Neural cell (in vitro differentiated cells): ENCODE measurements around the gene TMEM135. TPM values are rescaled to one million over a fixed set of nuclear protein-coding genes. Genes with fewer than 3 reads are reported as not detected.

ENCODE experiments used
- H2AFZ ChIP-seq: fragments of 200-600, 300-800 bp; sonication (generic), shearing (Covaris generic); 2 replicates; pipeline ENCODE4 v1.6.0; 2014; ENCODE audit warnings: low read depth, mild to moderate bottlenecking, antibody characterized with exemption, low read length, moderate library complexity
- H3F3A ChIP-seq: fragments of 200-600 bp; shearing (Covaris generic); 2 replicates; pipeline ENCODE4 v1.6.1; 2016; ENCODE audit warnings: mild to moderate bottlenecking, moderate library complexity, mixed read lengths, antibody characterized with exemption, low read length; ENCODE audit not compliant: insufficient read depth, poor library complexity, severe bottlenecking
- H3K27ac ChIP-seq: fragments of 200-600, 300-800 bp; sonication (generic), shearing (Covaris generic); 2 replicates; pipeline ENCODE4 v1.5.1; 2014; ENCODE audit warnings: mild to moderate bottlenecking, low read length, moderate library complexity
- H3K27me3 ChIP-seq: fragments of 300-800, 200-600 bp; sonication (generic), shearing (Covaris generic); 2 replicates; pipeline ENCODE4 v1.6.0; 2014; ENCODE audit warnings: mild to moderate bottlenecking, low read depth, low read length, moderate library complexity; ENCODE audit not compliant: insufficient read depth
- H3K36me3 ChIP-seq: fragments of 300-800, 200-600 bp; sonication (generic), shearing (Covaris generic); 2 replicates; pipeline ENCODE4 v1.5.1; 2014; ENCODE audit warnings: mild to moderate bottlenecking, antibody characterized with exemption, low read length, moderate library complexity; ENCODE audit not compliant: insufficient read depth
- H3K4me2 ChIP-seq: fragments of 300-800, 200-600 bp; sonication (generic), shearing (Covaris generic); 2 replicates; pipeline ENCODE4 v1.6.0; 2014; ENCODE audit warnings: mild to moderate bottlenecking, low read length
- H3K4me3 ChIP-seq: fragments of 300-800, 200-600 bp; sonication (generic), shearing (Covaris generic); 2 replicates; pipeline ENCODE4 v1.5.1; 2014; ENCODE audit warnings: mild to moderate bottlenecking, low read length, moderate library complexity
- H3K79me2 ChIP-seq: fragments of 200-600 bp; shearing (Covaris generic); replicated peaks from 2 replicates; pipeline ENCODE4 v1.6.0; 2014; ENCODE audit warnings: mild to moderate bottlenecking, low read length, moderate library complexity; ENCODE audit not compliant: insufficient read depth
- H3K9ac ChIP-seq: fragments of 300-800, 200-600 bp; sonication (generic), shearing (Covaris generic); 2 replicates; pipeline ENCODE4 v1.6.1; 2016; ENCODE audit warnings: mild to moderate bottlenecking, low read length, mixed read lengths
- H3K9me2 ChIP-seq: fragments of 200-600 bp; shearing (Covaris generic); 2 replicates; pipeline ENCODE4 v1.6.1; 2016; ENCODE audit warnings: mild to moderate bottlenecking, low read length, mixed read lengths; ENCODE audit not compliant: insufficient read depth
- H3K9me3 ChIP-seq: fragments of 200-600, 300-800 bp; sonication (generic), shearing (Covaris generic); 2 replicates; pipeline ENCODE4 v1.6.1; 2016; ENCODE audit warnings: mild to moderate bottlenecking, mixed run types, low read length, moderate library complexity, mixed read lengths
- H4K20me1 ChIP-seq: fragments of 200-600 bp; shearing (Covaris generic); 2 replicates; pipeline ENCODE4 v1.6.1; 2016; ENCODE audit warnings: mild to moderate bottlenecking, mixed run types; ENCODE audit not compliant: insufficient read depth
- CTCF ChIP-seq: fragments of 450-650 bp; IDR thresholded peaks from 2 replicates; pipeline ENCODE4 v1.5.1; 2014; ENCODE audit warnings: antibody characterized with exemption, mild to moderate bottlenecking, moderate library complexity; ENCODE audit not compliant: poor library complexity, severe bottlenecking
- EP300 ChIP-seq: fragments of 450-650 bp; conservative IDR thresholded peaks from 2 replicates; pipeline ENCODE4 v1.6.1; 2014; ENCODE audit warnings: antibody characterized with exemption, mild to moderate bottlenecking, moderate library complexity; ENCODE audit not compliant: poor library complexity, severe bottlenecking
- EZH2 ChIP-seq: fragments of 200-600, 300-800 bp; shearing (Covaris generic), sonication (generic); IDR thresholded peaks from 2 replicates; pipeline ENCODE4 v1.6.1; 2014; ENCODE audit warnings: antibody characterized with exemption, low read length, borderline replicate concordance, mild to moderate bottlenecking; ENCODE audit not compliant: insufficient read depth, poor library complexity, severe bottlenecking
- MXI1 ChIP-seq: fragments of 450-650 bp; conservative IDR thresholded peaks from 2 replicates; pipeline ENCODE4 v1.6.1; 2014; ENCODE audit warnings: antibody characterized with exemption, mild to moderate bottlenecking; ENCODE audit not compliant: poor library complexity, severe bottlenecking
- POLR2AphosphoS5 ChIP-seq: IDR thresholded peaks from 2 replicates; pipeline ENCODE4 v1.6.1; 2012
- RAD21 ChIP-seq: fragments of 450-650 bp; conservative IDR thresholded peaks from 2 replicates; pipeline ENCODE4 v1.6.1; 2014; ENCODE audit warnings: antibody characterized with exemption, mild to moderate bottlenecking, moderate library complexity
- SMC3 ChIP-seq: fragments of 450-650 bp; conservative IDR thresholded peaks from 2 replicates; pipeline ENCODE4 v1.6.1; 2014; ENCODE audit warnings: antibody characterized with exemption, mild to moderate bottlenecking, moderate library complexity; ENCODE audit not compliant: poor library complexity
- TAF1 ChIP-seq: IDR thresholded peaks from 2 replicates; pipeline ENCODE4 v1.6.1; 2012; ENCODE audit warnings: low read depth
- polyA plus RNA-seq: library from polyadenylated mRNA; depleted of rRNA; stranded (reverse); fragments of >200 nt; gene quantifications from 2 replicates; pipeline ENCODE4 v1.2.3, GENCODE V29; 2014
- TF ChIP-seq, protein P1 (sequence below): IDR thresholded peaks from 2 replicates; pipeline ENCODE4 v1.6.1; 2012; ENCODE audit warnings: borderline replicate concordance

TMEM135 gene
- polyA plus RNA-seq, 1 donor from 2014 or later, result 15.6 TPM

DNA sequence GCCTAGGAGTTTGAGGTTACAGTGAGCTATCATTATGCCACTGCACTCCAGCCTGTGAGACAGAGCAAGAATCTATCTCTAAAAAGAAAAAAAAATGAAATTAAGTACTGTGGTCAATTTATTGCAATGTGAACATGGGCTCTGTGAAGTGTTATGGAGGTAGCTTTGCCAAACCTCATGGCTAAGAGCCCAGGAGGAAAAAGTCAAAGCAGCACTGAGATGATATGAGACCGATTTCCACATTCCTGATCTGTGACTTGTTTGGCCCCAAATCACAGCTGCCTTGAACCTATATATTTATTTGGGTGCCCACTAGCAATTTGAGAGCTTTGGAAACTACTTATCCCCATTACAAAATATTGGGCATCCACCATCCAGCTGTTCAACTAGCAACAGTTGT, 29.8 kb upstream of the TMEM135 start:
- Histone ChIP-seq H3K9me2 (no peaks in the 10 kb centered on the region), H3K36me3 (no peaks in the 10 kb centered on the region), H4K20me1 (no peaks in the 10 kb centered on the region), H3K9me3 (no peaks in the 10 kb centered on the region), H3K27me3 (no peaks in the 10 kb centered on the region), H3K79me2 (no peaks in the 10 kb centered on the region), H3F3A (no peaks in the 10 kb centered on the region), H3K4me2 (no peak overlapping the region), H3K9ac (no peak overlapping the region), H3K4me3 (no peak overlapping the region), H2AFZ (no peak overlapping the region), H3K27ac (no peak overlapping the region)
- TF ChIP-seq EP300, result no peak
- no peak for TF ChIP-seq CTCF
- no peak for TF ChIP-seq SMC3

GRCh38 chr11:87012089-87012488, 25.6 kb upstream of the TMEM135 start:
- H3K4me2 ChIP-seq, result no peak overlapping the region
- H3K9ac ChIP-seq, result no peak overlapping the region
- H3K9me3 ChIP-seq, result no peaks in the 10 kb centered on the region
- no peak overlapping the region for H2AFZ ChIP-seq
- no peaks in the 10 kb centered on the region for H3F3A ChIP-seq
- no peak overlapping the region for H3K27ac ChIP-seq
- H4K20me1 ChIP-seq, result no peaks in the 10 kb centered on the region
- H3K9me2 ChIP-seq, result no peaks in the 10 kb centered on the region
- H3K36me3 ChIP-seq, result no peaks in the 10 kb centered on the region
- H3K79me2 ChIP-seq, result no peaks in the 10 kb centered on the region
- no peaks in the 10 kb centered on the region for H3K27me3 ChIP-seq
- no peak overlapping the region for H3K4me3 ChIP-seq
- no peak for TF ChIP-seq EP300
- no peak for TF ChIP-seq CTCF
- TF ChIP-seq RAD21, result no peak
- TF ChIP-seq MXI1, result no peak
- TF ChIP-seq SMC3, result no peak

- H3F3A ChIP-seq, result no peaks in the 10 kb centered on the region
- no peak overlapping the region for H2AFZ ChIP-seq
- no peaks in the 10 kb centered on the region for H4K20me1 ChIP-seq
- no peaks in the 10 kb centered on the region for H3K9me2 ChIP-seq
- H3K9me3 ChIP-seq, result no peaks in the 10 kb centered on the region
- no peaks in the 10 kb centered on the region for H3K36me3 ChIP-seq
- no peak overlapping the region for H3K27ac ChIP-seq
- H3K4me3 ChIP-seq, result no peak overlapping the region
- H3K9ac ChIP-seq, result no peak overlapping the region
- TF ChIP-seq EP300, result no peak
- TF ChIP-seq POLR2AphosphoS5, result no peak
- TF ChIP-seq EZH2, result no peak
- TF ChIP-seq, protein P1, sequence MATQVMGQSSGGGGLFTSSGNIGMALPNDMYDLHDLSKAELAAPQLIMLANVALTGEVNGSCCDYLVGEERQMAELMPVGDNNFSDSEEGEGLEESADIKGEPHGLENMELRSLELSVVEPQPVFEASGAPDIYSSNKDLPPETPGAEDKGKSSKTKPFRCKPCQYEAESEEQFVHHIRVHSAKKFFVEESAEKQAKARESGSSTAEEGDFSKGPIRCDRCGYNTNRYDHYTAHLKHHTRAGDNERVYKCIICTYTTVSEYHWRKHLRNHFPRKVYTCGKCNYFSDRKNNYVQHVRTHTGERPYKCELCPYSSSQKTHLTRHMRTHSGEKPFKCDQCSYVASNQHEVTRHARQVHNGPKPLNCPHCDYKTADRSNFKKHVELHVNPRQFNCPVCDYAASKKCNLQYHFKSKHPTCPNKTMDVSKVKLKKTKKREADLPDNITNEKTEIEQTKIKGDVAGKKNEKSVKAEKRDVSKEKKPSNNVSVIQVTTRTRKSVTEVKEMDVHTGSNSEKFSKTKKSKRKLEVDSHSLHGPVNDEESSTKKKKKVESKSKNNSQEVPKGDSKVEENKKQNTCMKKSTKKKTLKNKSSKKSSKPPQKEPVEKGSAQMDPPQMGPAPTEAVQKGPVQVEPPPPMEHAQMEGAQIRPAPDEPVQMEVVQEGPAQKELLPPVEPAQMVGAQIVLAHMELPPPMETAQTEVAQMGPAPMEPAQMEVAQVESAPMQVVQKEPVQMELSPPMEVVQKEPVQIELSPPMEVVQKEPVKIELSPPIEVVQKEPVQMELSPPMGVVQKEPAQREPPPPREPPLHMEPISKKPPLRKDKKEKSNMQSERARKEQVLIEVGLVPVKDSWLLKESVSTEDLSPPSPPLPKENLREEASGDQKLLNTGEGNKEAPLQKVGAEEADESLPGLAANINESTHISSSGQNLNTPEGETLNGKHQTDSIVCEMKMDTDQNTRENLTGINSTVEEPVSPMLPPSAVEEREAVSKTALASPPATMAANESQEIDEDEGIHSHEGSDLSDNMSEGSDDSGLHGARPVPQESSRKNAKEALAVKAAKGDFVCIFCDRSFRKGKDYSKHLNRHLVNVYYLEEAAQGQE, result no peak
- TF ChIP-seq RAD21, result no peak
- no peak for TF ChIP-seq SMC3
- no peak for TF ChIP-seq TAF1
- no peak for TF ChIP-seq MXI1
- TF ChIP-seq CTCF, result no peak
- H3K79me2 ChIP-seq, result no peaks in the 10 kb centered on the region
- no peaks in the 10 kb centered on the region for H3K27me3 ChIP-seq
- no peak overlapping the region for H3K4me2 ChIP-seq
Measured at GRCh38 chr11:87012673-87013072, 25.1 kb upstream of the TMEM135 start.
